ENCODE data around the gene PAGR1. TPM values are rescaled to one million over a fixed set of nuclear protein-coding genes. Genes with fewer than 3 reads are reported as not detected.

The PAGR1 gene
- total and polyA plus RNA-seq, 2 donors (not counting 1 experiment from before 2014, with no cell fraction given), result 17.8 to 28.4 TPM

- intact Hi-C loops (cut with micrococcal nuclease), result no loop called here
- H3K9me3 ChIP-seq (ENCODE audit: control extremely low read depth in 1 of 3, control insufficient read depth in 2 of 3, insufficient read depth in 1 of 3, low read length in 2 of 3), result no peaks in the 10 kb centered on the region
- no peak within 1 kb of the TSS for H3K27ac Mint-ChIP-seq
- ChIA-PET CTCF (interaction anchor here (0.6 to 1.5 kb wide), 2 partner anchors 11 to 39 kb away, joined by 4 read pairs; no protein-coding TSS in a partner anchor), POLR2A (no interaction called here)
- H3K4me1 Mint-ChIP-seq, result no peaks in the 10 kb centered on the region
- no peak within 1 kb of the TSS for H3K27ac ChIP-seq (ENCODE audit: low read length in 2 of 2)
- no peak within 1 kb of the TSS for H3K9ac ChIP-seq (ENCODE audit: low read length)
- WGBS (ENCODE audit: insufficient coverage), result 73% methylated on average over 6 of the region's 10 CpGs
- ATAC-seq (ENCODE audit: low read depth), result no peak
- H3K27me3 Mint-ChIP-seq, result no peaks in the 10 kb centered on the region
- no peaks in the 10 kb centered on the region for H3K4me1 ChIP-seq (ENCODE audit: control insufficient read depth in 2 of 2, insufficient read depth in 2 of 2, low read length in 2 of 2)
- no peaks in the 10 kb centered on the region for H3K27me3 ChIP-seq (replicated peaks in 1 of 4; ENCODE audit: control extremely low read depth in 1 of 4, control insufficient read depth in 3 of 4, insufficient read depth in 4 of 4, low read length in 3 of 4)
- no peaks in the 10 kb centered on the region for H3K9me3 Mint-ChIP-seq (ENCODE audit: insufficient read depth)
- H2AFZ ChIP-seq (ENCODE audit: insufficient read depth, low read depth, low read length, poor library complexity, severe bottlenecking), result no peak within 1 kb of the TSS
- no peaks in the 10 kb centered on the region for H4K20me1 ChIP-seq (ENCODE audit: control insufficient read depth, insufficient read depth, low read length, poor library complexity, severe bottlenecking)
- no peaks in the 10 kb centered on the region for H3K79me2 ChIP-seq (ENCODE audit: control insufficient read depth, insufficient read depth, low read length)
- TF ChIP-seq CTCF (IDR thresholded peaks at IDR 0.05) (no peak), EZH2 (IDR thresholded peaks at IDR 0.05; ENCODE audit: borderline replicate concordance, insufficient read depth, low read depth, low read length, poor library complexity, severe bottlenecking) (no peak)
- no peak within 1 kb of the TSS for H3K4me3 ChIP-seq (ENCODE audit: control extremely low read depth in 1 of 5, extremely low read depth in 1 of 5, insufficient read depth in 1 of 5, low read depth in 2 of 5, low read length in 4 of 5)
- no peak for DNase-seq
- H3K36me3 ChIP-seq (replicated peaks in 1 of 2; ENCODE audit: control extremely low read depth in 1 of 2, control insufficient read depth in 1 of 2, extremely low read depth in 1 of 2, insufficient read depth in 2 of 2, low read length in 1 of 2), result no peaks in the 10 kb centered on the region
- H3K4me2 ChIP-seq (replicated peaks; ENCODE audit: low read depth, low read length, poor library complexity, severe bottlenecking), result no peak within 1 kb of the TSS
- H3K4me3 Mint-ChIP-seq, result no peak within 1 kb of the TSS
Measured at GRCh38 chr16:29777576-29778350, 38.2 kb upstream of the PAGR1 start, which contains the start of gene ZG16. Gene ZG16 (plus strand): TSS chr16:29778256. CDS start chr16:29779267, 1,011 bp downstream.

GRCh38 chr16:29779474-29779873, 36.5 kb upstream of the PAGR1 start:
- Histone ChIP-seq H3K27ac (ENCODE audit: low read length in 2 of 2) (no peak overlapping the region), H3K36me3 (replicated peaks in 1 of 2; ENCODE audit: control extremely low read depth in 1 of 2, control insufficient read depth in 1 of 2, extremely low read depth in 1 of 2, insufficient read depth in 2 of 2, low read length in 1 of 2) (no peaks in the 10 kb centered on the region), H3K4me3 (ENCODE audit: control extremely low read depth in 1 of 5, extremely low read depth in 1 of 5, insufficient read depth in 1 of 5, low read depth in 2 of 5, low read length in 4 of 5) (no peak overlapping the region), H2AFZ (ENCODE audit: insufficient read depth, low read depth, low read length, poor library complexity, severe bottlenecking) (no peak overlapping the region), H3K9ac (ENCODE audit: low read length) (no peak overlapping the region), H3K79me2 (ENCODE audit: control insufficient read depth, insufficient read depth, low read length) (no peaks in the 10 kb centered on the region), H3K9me3 (ENCODE audit: control extremely low read depth in 1 of 3, control insufficient read depth in 2 of 3, insufficient read depth in 1 of 3, low read length in 2 of 3) (no peaks in the 10 kb centered on the region), H3K27me3 (replicated peaks in 1 of 4; ENCODE audit: control extremely low read depth in 1 of 4, control insufficient read depth in 3 of 4, insufficient read depth in 4 of 4, low read length in 3 of 4) (no peaks in the 10 kb centered on the region), H3K4me1 (ENCODE audit: control insufficient read depth in 2 of 2, insufficient read depth in 2 of 2, low read length in 2 of 2) (no peaks in the 10 kb centered on the region), H3K4me2 (replicated peaks; ENCODE audit: low read depth, low read length, poor library complexity, severe bottlenecking) (no peak overlapping the region), H4K20me1 (ENCODE audit: control insufficient read depth, insufficient read depth, low read length, poor library complexity, severe bottlenecking) (no peaks in the 10 kb centered on the region)
- H3K9me3 Mint-ChIP-seq (ENCODE audit: insufficient read depth), result no peaks in the 10 kb centered on the region
- intact Hi-C loops (cut with micrococcal nuclease), result no loop called here
- H3K27ac Mint-ChIP-seq, result no peak overlapping the region
- POLR2A ChIA-PET, result interaction anchor here (1.1 kb wide), 1 partner anchor 11 kb away, joined by 3 read pairs; the partner anchor contains the start of gene KIF22
- WGBS (ENCODE audit: insufficient coverage), result 96% methylated on average over 9 of the region's 10 CpGs
- H3K4me3 Mint-ChIP-seq, result no peak overlapping the region
- TF ChIP-seq EZH2 (IDR thresholded peaks at IDR 0.05; ENCODE audit: borderline replicate concordance, insufficient read depth, low read depth, low read length, poor library complexity, severe bottlenecking), result no peak
- TF ChIP-seq CTCF (IDR thresholded peaks at IDR 0.05), result no peak
- H3K4me1 Mint-ChIP-seq, result no peaks in the 10 kb centered on the region
- CTCF ChIA-PET, result interaction anchor here (0.6 kb wide), 1 partner anchor 22 kb away, joined by 3 read pairs; no protein-coding TSS in a partner anchor
- no peaks in the 10 kb centered on the region for H3K27me3 Mint-ChIP-seq
- DNase-seq (no peak), ATAC-seq (ENCODE audit: low read depth) (no peak)
